MCF 10A (cell line): Measurements from ENCODE around the gene DCHS2. TPM values are rescaled to one million over a fixed set of nuclear protein-coding genes. Genes with fewer than 3 reads are reported as not detected.
A peak's percentile ranks its signal among the peaks of the same experiment; 100 is the strongest.

ENCODE experiments used
- BruUV-seq: library from RNA; stranded (reverse); fragments of 400-500 nt; replicated peaks from 2 replicates; lab custom pipeline; 2021; lab: Mats Ljungman, UMichigan
- CTCF ChIA-PET: fragments of 300-600 bp; sonication (Branson Sonifier 250); formaldehyde crosslinking; extraction: SDS; loops from one replicate; lab custom pipeline; 2021; ENCODE audit warnings: antibody characterized with exemption, inconsistent platforms; lab: Yijun Ruan, JAX
- POLR2A ChIA-PET: fragments of 300-600, 350-650 bp; sonication (Branson Sonifier 250); formaldehyde crosslinking; extraction: SDS; loops from one replicate; lab custom pipeline; 2020; ENCODE audit warnings: antibody characterized with exemption, inconsistent platforms; lab: Yijun Ruan, JAX
- DNase-seq: peaks from one replicate; pipeline ENCODE4 v3.0.0-alpha.2; 2018; ENCODE audit not compliant: unreplicated experiment
- H3K27ac Mint-ChIP-seq: one replicate; pipeline ENCODE4 v1.8.0; 2022; ENCODE audit warnings: mild to moderate bottlenecking, low read depth, mixed read lengths; ENCODE audit not compliant: unreplicated experiment
- H3K27me3 Mint-ChIP-seq: one replicate; pipeline ENCODE4 v1.8.0; 2022; ENCODE audit warnings: mixed read lengths; ENCODE audit not compliant: insufficient read depth, unreplicated experiment
- H3K36me3 Mint-ChIP-seq: one replicate; pipeline ENCODE4 v1.8.0; 2022; ENCODE audit warnings: mild to moderate bottlenecking, moderate library complexity, mixed read lengths; ENCODE audit not compliant: insufficient read depth, unreplicated experiment
- H3K4me1 Mint-ChIP-seq: one replicate; pipeline ENCODE4 v1.8.0; 2022; ENCODE audit warnings: mixed read lengths; ENCODE audit not compliant: insufficient read depth, unreplicated experiment
- H3K4me3 Mint-ChIP-seq: one replicate; pipeline ENCODE4 v1.8.0; 2022; ENCODE audit warnings: mild to moderate bottlenecking, moderate library complexity, mixed read lengths; ENCODE audit not compliant: unreplicated experiment
- H3K9me3 Mint-ChIP-seq: one replicate; pipeline ENCODE4 v1.8.0; 2022; ENCODE audit warnings: mixed read lengths; ENCODE audit not compliant: unreplicated experiment
- CTCF ChIP-seq: fragments of 200-600 bp; IDR thresholded peaks from one replicate; pipeline ENCODE4 v1.8.0; 2022; ENCODE audit warnings: antibody characterized with exemption, mild to moderate bottlenecking; ENCODE audit not compliant: unreplicated experiment
- intact Hi-C: fragments of 100-400 bp; cut with micrococcal nuclease; formaldehyde crosslinking; loops from 2 replicates; pipeline ENCODE4 v1.14.1; 2022
- total RNA-seq: library from RNA; stranded (reverse); gene quantifications from 2 replicates; pipeline ENCODE4 v1.2.3, GENCODE V29; 2022

The DCHS2 gene
- total RNA-seq, 1 experiment from 2014 or later: 0.02 TPM

GRCh38 chr4:154208424-154208823 is 283.2 kb downstream of the DCHS2 start:
- TF ChIP-seq CTCF: no peak
- peaks cover 7% of the 10 kb centered on the region for H3K4me1 Mint-ChIP-seq
- H3K4me3 Mint-ChIP-seq: no peak overlapping the region
- peak overlapping the region; percentile 51 for H3K27ac Mint-ChIP-seq
- peaks cover 5% of the 10 kb centered on the region for H3K36me3 Mint-ChIP-seq
- ChIA-PET POLR2A (interaction anchor here (1.7 kb wide), 1 partner anchor 9 kb away, joined by 5 read pairs; no protein-coding TSS in a partner anchor), CTCF (no interaction called here)
- H3K27me3 Mint-ChIP-seq: no peaks in the 10 kb centered on the region
- BruUV-seq: no TSS peak
- DNase-seq: peak; percentile 69
- no peaks in the 10 kb centered on the region for H3K9me3 Mint-ChIP-seq
- intact Hi-C loops: no loop called here

- no peaks in the 10 kb centered on the region for H3K9me3 Mint-ChIP-seq
- H3K27ac Mint-ChIP-seq: no peak overlapping the region
- DNase-seq: no peak
- H3K4me3 Mint-ChIP-seq: no peak overlapping the region
- H3K27me3 Mint-ChIP-seq: no peaks in the 10 kb centered on the region
- no TSS peak for BruUV-seq
- ChIA-PET CTCF (no interaction called here), POLR2A (interaction anchor here (0.9 kb wide), 1 partner anchor 73 kb away, joined by 3 read pairs; no protein-coding TSS in a partner anchor)
- intact Hi-C loops: no loop called here
- H3K4me1 Mint-ChIP-seq: peaks cover 7% of the 10 kb centered on the region
- H3K36me3 Mint-ChIP-seq: peaks cover 2% of the 10 kb centered on the region
- TF ChIP-seq CTCF: no peak
These were observed 286.1 kb downstream of the DCHS2 start for GRCh38 chr4:154205471-154205870.

GRCh38 chr4:154194649-154195048 is 296.9 kb downstream of the DCHS2 start:
- Mint-ChIP-seq H3K36me3 (peaks cover 9% of the 10 kb centered on the region), H3K9me3 (peaks cover 22% of the 10 kb centered on the region), H3K27ac (no peak overlapping the region), H3K27me3 (no peaks in the 10 kb centered on the region), H3K4me1 (no peaks in the 10 kb centered on the region), H3K4me3 (no peak overlapping the region)
- ChIA-PET CTCF (interaction anchor here (0.6 kb wide), 1 partner anchor 21 kb away, joined by 3 read pairs; no protein-coding TSS in a partner anchor), POLR2A (interaction anchor here (0.6 kb wide), 1 partner anchor 738 kb away, joined by 3 read pairs; no protein-coding TSS in a partner anchor)
- no peak for DNase-seq
- intact Hi-C loops: no loop called here
- no TSS peak for BruUV-seq
- TF ChIP-seq CTCF: no peak

GRCh38 chr4:154192585-154192984 is 299.0 kb downstream of the DCHS2 start:
- no TSS peak for BruUV-seq
- no peak for DNase-seq
- ChIA-PET POLR2A (no interaction called here), CTCF (interaction anchor here (0.8 kb wide), 1 partner anchor 504 kb away, joined by 3 read pairs; no protein-coding TSS in a partner anchor)
- Mint-ChIP-seq H3K36me3 (peaks cover 6% of the 10 kb centered on the region), H3K4me3 (no peak overlapping the region), H3K9me3 (peaks cover 21% of the 10 kb centered on the region), H3K4me1 (no peaks in the 10 kb centered on the region), H3K27ac (no peak overlapping the region), H3K27me3 (no peaks in the 10 kb centered on the region)
- no peak for TF ChIP-seq CTCF
- intact Hi-C loops: no loop called here
